ENCODE measurements around the gene RARB.

DNA sequence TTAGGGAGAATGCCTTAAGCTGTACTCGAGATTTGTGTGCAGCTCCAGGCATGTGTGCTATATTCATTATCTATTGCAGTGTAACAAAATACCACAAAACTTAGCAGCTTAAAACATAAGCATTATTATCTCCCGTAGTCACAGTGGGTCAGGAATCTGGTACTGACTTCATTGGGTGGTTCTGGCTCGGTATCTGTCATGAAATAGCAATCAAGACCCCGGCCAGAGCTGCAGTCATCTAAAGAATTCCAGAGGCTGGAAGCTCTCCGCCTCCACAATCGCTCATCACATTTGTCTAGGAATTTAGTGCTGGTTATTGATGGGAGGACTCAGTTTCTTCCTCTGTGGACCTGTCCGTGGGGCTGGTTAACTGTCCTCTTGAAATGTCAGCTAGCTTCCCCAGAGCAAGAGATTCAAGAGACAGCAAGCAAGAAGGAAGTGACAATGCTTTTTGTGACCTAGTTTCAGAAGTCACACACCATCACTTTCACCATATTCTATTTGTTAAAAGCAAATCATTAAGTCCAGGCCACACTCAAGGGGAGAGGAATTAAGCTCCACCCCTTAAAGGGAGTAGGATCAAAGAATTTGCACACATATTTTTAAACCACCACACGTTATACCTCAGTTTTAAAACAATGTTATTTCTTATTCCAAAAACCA is 160.5 kb downstream of the RARB start:
- no peak for TF ChIP-seq FOXK2 (IDR thresholded peaks at IDR 0.05)
- no peak for TF ChIP-seq SP1 (IDR thresholded peaks at IDR 0.05)
- TF ChIP-seq SUZ12 (IDR thresholded peaks at IDR 0.05): no peak
- TF ChIP-seq ELF4 (IDR thresholded peaks at IDR 0.05): no peak
- TF ChIP-seq CTBP1 (IDR thresholded peaks at IDR 0.05; ENCODE audit: borderline replicate concordance): no peak
- no peak for TF ChIP-seq FOXM1 (IDR thresholded peaks at IDR 0.05; ENCODE audit: borderline replicate concordance)
- TF ChIP-seq L3MBTL2 (conservative IDR thresholded peaks at IDR 0.05): no peak
- TF ChIP-seq ARNT (IDR thresholded peaks at IDR 0.05): no peak
- no peak for TF ChIP-seq FOXA1 (IDR thresholded peaks at IDR 0.05)
- no peak for TF ChIP-seq BHLHE40 (IDR thresholded peaks at IDR 0.05; ENCODE audit: borderline replicate concordance)
- TF ChIP-seq, protein P1, sequence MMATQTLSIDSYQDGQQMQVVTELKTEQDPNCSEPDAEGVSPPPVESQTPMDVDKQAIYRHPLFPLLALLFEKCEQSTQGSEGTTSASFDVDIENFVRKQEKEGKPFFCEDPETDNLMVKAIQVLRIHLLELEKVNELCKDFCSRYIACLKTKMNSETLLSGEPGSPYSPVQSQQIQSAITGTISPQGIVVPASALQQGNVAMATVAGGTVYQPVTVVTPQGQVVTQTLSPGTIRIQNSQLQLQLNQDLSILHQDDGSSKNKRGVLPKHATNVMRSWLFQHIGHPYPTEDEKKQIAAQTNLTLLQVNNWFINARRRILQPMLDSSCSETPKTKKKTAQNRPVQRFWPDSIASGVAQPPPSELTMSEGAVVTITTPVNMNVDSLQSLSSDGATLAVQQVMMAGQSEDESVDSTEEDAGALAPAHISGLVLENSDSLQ (IDR thresholded peaks at IDR 0.05): no peak
- TF ChIP-seq HDGF (IDR thresholded peaks at IDR 0.05; ENCODE audit: borderline replicate concordance): no peak
- no peak for TF ChIP-seq ZNF384 (IDR thresholded peaks at IDR 0.05)
- TF ChIP-seq NFRKB (IDR thresholded peaks at IDR 0.05): no peak
